Endodermal cell (in vitro differentiated cells): ENCODE data around the gene CFAP206. TPM values are rescaled to one million over a fixed set of nuclear protein-coding genes. Genes with fewer than 3 reads are reported as not detected.

Experiments used
- DNase-seq: peaks from one replicate; pipeline ENCODE4 v3.0.0-alpha.2; 2017
- H3K27ac ChIP-seq: 2 replicates; pipeline ENCODE4 v1.5.1; 2013; ENCODE audit warnings: mild to moderate bottlenecking, low read depth, low read length, moderate library complexity
- H3K27me3 ChIP-seq: 2 replicates; pipeline ENCODE4 v1.6.1; 2013; ENCODE audit warnings: mild to moderate bottlenecking, low read length, moderate library complexity; ENCODE audit not compliant: insufficient read depth, control insufficient read depth, poor library complexity, severe bottlenecking
- H3K36me3 ChIP-seq: 2 replicates; pipeline ENCODE4 v1.7.0; 2013; ENCODE audit warnings: mild to moderate bottlenecking, low read length, moderate library complexity; ENCODE audit not compliant: control insufficient read depth, insufficient read depth
- H3K4me1 ChIP-seq: one replicate; pipeline ENCODE4 v1.7.0; 2013; ENCODE audit warnings: low read length; ENCODE audit not compliant: control insufficient read depth, insufficient read depth
- H3K4me3 ChIP-seq: 2 replicates; pipeline ENCODE4 v1.5.1; 2013; ENCODE audit warnings: mild to moderate bottlenecking, low read length, moderate library complexity
- H3K9ac ChIP-seq: 2 replicates; pipeline ENCODE4 v1.6.1; 2013; ENCODE audit warnings: mild to moderate bottlenecking, low read length, moderate library complexity; ENCODE audit not compliant: poor library complexity, severe bottlenecking; ENCODE audit errors: extremely low read depth
- H3K9me3 ChIP-seq: 2 replicates; pipeline ENCODE4 v1.6.1; 2013; ENCODE audit warnings: mild to moderate bottlenecking, low read length, moderate library complexity; ENCODE audit not compliant: control insufficient read depth
- H3K27ac Mint-ChIP-seq: 2 replicates; pipeline ENCODE4 v1.8.0; 2020; ENCODE audit warnings: mixed read lengths
- H3K27me3 Mint-ChIP-seq: 2 replicates; pipeline ENCODE4 v1.8.0; 2021; ENCODE audit warnings: mild to moderate bottlenecking, mixed read lengths; ENCODE audit not compliant: insufficient read depth
- H3K36me3 Mint-ChIP-seq: 2 replicates; pipeline ENCODE4 v1.8.0; 2020; ENCODE audit warnings: low read depth, mixed read lengths
- H3K4me1 Mint-ChIP-seq: 2 replicates; pipeline ENCODE4 v1.8.0; 2020; ENCODE audit warnings: mixed read lengths
- H3K4me3 Mint-ChIP-seq: 2 replicates; pipeline ENCODE4 v1.8.0; 2020; ENCODE audit warnings: mild to moderate bottlenecking, moderate library complexity, mixed read lengths
- H3K9me3 Mint-ChIP-seq: 2 replicates; pipeline ENCODE4 v1.8.0; 2020; ENCODE audit warnings: mild to moderate bottlenecking, mixed read lengths
- CTCF ChIP-seq: fragments of 200-600 bp; sonication (generic); conservative IDR thresholded peaks from 2 replicates; pipeline ENCODE4 v1.5.0; 2021; ENCODE audit warnings: antibody characterized with exemption, mild to moderate bottlenecking
- WGBS, 2 experiments: methylation state at CpG; one replicate each; pipeline versions ENCODE4 v1.1.5 to v1.1.7; 2013; ENCODE audit warnings: missing lambda C conversion rate in 2 of 2, mixed read lengths in 1 of 2; ENCODE audit not compliant: insufficient coverage in 1 of 2, insufficient read length in 1 of 2; 5-methylcytosine and 5-hydroxymethylcytosine counted together
- total RNA-seq, 2 donors: library from RNA; stranded (reverse); fragmentation: NEBNext Ultra II Directional in 1 of 2; extraction: Animal tissue kit (Norgen Biotek cat#: 25700) in 1 of 2; gene quantifications; 2 replicates in 1 of 2; 3 replicates in 1 of 2; pipeline ENCODE4 v1.2.1, GENCODE V29; 2021

Gene CFAP206
- total RNA-seq, 2 donors from 2014 or later, result 0.22 to 0.29 TPM

GRCh38 chr6:87441711-87442110 lies 33.9 kb downstream of the CFAP206 start:
- Mint-ChIP-seq H3K36me3 (no peaks in the 10 kb centered on the region), H3K27me3 (no peaks in the 10 kb centered on the region), H3K9me3 (no peaks in the 10 kb centered on the region), H3K4me3 (no peak overlapping the region), H3K4me1 (peaks cover 4% of the 10 kb centered on the region), H3K27ac (no peak overlapping the region)
- H3K9me3 ChIP-seq, result no peaks in the 10 kb centered on the region
- no peaks in the 10 kb centered on the region for H3K36me3 ChIP-seq
- 92 to 93% methylated on average over 4 to 5 of the region's 5 CpGs for WGBS, 2 experiments
- peaks cover 2% of the 10 kb centered on the region for H3K4me1 ChIP-seq
- no peak overlapping the region for H3K4me3 ChIP-seq
- no peak overlapping the region for H3K9ac ChIP-seq
- DNase-seq, result no peak
- peaks cover 8% of the 10 kb centered on the region for H3K27me3 ChIP-seq
- H3K27ac ChIP-seq, result no peak overlapping the region
- no peak for TF ChIP-seq CTCF

GRCh38 chr6:87444362-87444761 lies 36.6 kb downstream of the CFAP206 start:
- 88 to 93% methylated on average over 2 of the region's 2 CpGs for WGBS, 2 experiments
- H3K4me1 ChIP-seq, result peaks cover 2% of the 10 kb centered on the region
- Mint-ChIP-seq H3K27ac (peak overlapping the region; percentile 66), H3K27me3 (no peaks in the 10 kb centered on the region), H3K36me3 (no peaks in the 10 kb centered on the region), H3K4me3 (no peak overlapping the region), H3K4me1 (peaks cover 4% of the 10 kb centered on the region), H3K9me3 (no peaks in the 10 kb centered on the region)
- no peaks in the 10 kb centered on the region for H3K36me3 ChIP-seq
- H3K9ac ChIP-seq, result no peak overlapping the region
- peak overlapping the region; percentile 77 for H3K27ac ChIP-seq
- peak overlapping the region; percentile 13 for H3K4me3 ChIP-seq
- DNase-seq, result peak; percentile 72
- no peak for TF ChIP-seq CTCF
- peaks cover 8% of the 10 kb centered on the region for H3K27me3 ChIP-seq
- no peaks in the 10 kb centered on the region for H3K9me3 ChIP-seq

GRCh38 chr6:87465051-87465450 lies 57.3 kb downstream of the CFAP206 start:
- H3K27ac ChIP-seq, result no peak overlapping the region
- Mint-ChIP-seq H3K4me1 (peaks cover 3% of the 10 kb centered on the region), H3K27ac (no peak overlapping the region), H3K36me3 (no peaks in the 10 kb centered on the region), H3K27me3 (peaks cover 17% of the 10 kb centered on the region), H3K9me3 (no peaks in the 10 kb centered on the region), H3K4me3 (no peak overlapping the region)
- WGBS, 2 experiments, result 98% methylated on average over 2 of the region's 2 CpGs; no CpG with 5 or more reads in 1 of the 2 experiments
- H3K9me3 ChIP-seq, result no peaks in the 10 kb centered on the region
- H3K9ac ChIP-seq, result no peak overlapping the region
- TF ChIP-seq CTCF, result no peak
- peaks cover 14% of the 10 kb centered on the region for H3K27me3 ChIP-seq
- no peaks in the 10 kb centered on the region for H3K36me3 ChIP-seq
- H3K4me3 ChIP-seq, result no peak overlapping the region
- no peak for DNase-seq
- peaks cover 4% of the 10 kb centered on the region for H3K4me1 ChIP-seq
